Ishikawa (cell line): Measurements from ENCODE around the gene CAPZB.
A peak's percentile ranks its signal among the peaks of the same experiment; 100 is the strongest.

Source experiments
- CEBPB ChIP-seq: IDR thresholded peaks from 2 replicates; pipeline ENCODE4 v1.6.1; 2012
- CREB1 ChIP-seq: IDR thresholded peaks from 2 replicates; pipeline ENCODE4 v1.6.1; 2012; ENCODE audit warnings: low read depth
- EGR1 ChIP-seq: IDR thresholded peaks from 2 replicates; pipeline ENCODE4 v1.6.1; 2012
- EP300 ChIP-seq: IDR thresholded peaks from 2 replicates; pipeline ENCODE4 v1.6.1; 2012; ENCODE audit warnings: borderline replicate concordance
- FOXM1 ChIP-seq: IDR thresholded peaks from 2 replicates; pipeline ENCODE4 v1.6.1; 2012; ENCODE audit warnings: low read depth, borderline replicate concordance
- MAX ChIP-seq: IDR thresholded peaks from 2 replicates; pipeline ENCODE4 v1.6.1; 2012
- NFIC ChIP-seq: IDR thresholded peaks from 2 replicates; pipeline ENCODE4 v1.6.1; 2012
- RAD21 ChIP-seq: IDR thresholded peaks from 2 replicates; pipeline ENCODE4 v1.6.1; 2012; ENCODE audit warnings: low read depth
- REST ChIP-seq: IDR thresholded peaks from 2 replicates; pipeline ENCODE4 v1.6.1; 2012; ENCODE audit warnings: low read depth, mild to moderate bottlenecking
- TAF1 ChIP-seq: IDR thresholded peaks from 2 replicates; pipeline ENCODE4 v1.6.1; 2012; ENCODE audit warnings: low read depth, mild to moderate bottlenecking
- TCF12 ChIP-seq: IDR thresholded peaks from 2 replicates; pipeline ENCODE4 v1.6.1; 2012; ENCODE audit warnings: low read depth
- TEAD4 ChIP-seq: IDR thresholded peaks from 2 replicates; pipeline ENCODE4 v1.6.1; 2012
- USF1 ChIP-seq: IDR thresholded peaks from 2 replicates; pipeline ENCODE4 v1.6.1; 2012
- YY1 ChIP-seq: IDR thresholded peaks from 2 replicates; pipeline ENCODE4 v1.6.1; 2012; ENCODE audit warnings: low read depth
- ZBTB7A ChIP-seq: IDR thresholded peaks from 2 replicates; pipeline ENCODE4 v1.6.1; 2012; ENCODE audit warnings: low read depth

Gene CAPZB

GRCh38 chr1:19485362-19486187 lies at the start of gene CAPZB:
Gene CAPZB (minus strand): TSS chr1:19485539. CDS start chr1:19485438, 101 bp downstream.
- TF ChIP-seq NFIC (no peak), EP300 (no peak), CEBPB (no peak), FOXM1 (no peak), EGR1 (no peak), TCF12 (no peak), USF1 (0 out of 2 replicates have a peak, but pooled peaks have one; percentile 18), RAD21 (no peak), REST (no peak), MAX (peak; percentile 79), TAF1 (peak; percentile 45; the same call in 1 of the 2 replicates), ZBTB7A (no peak; the same call in 1 of the 2 replicates), TEAD4 (0 out of 2 replicates have a peak, but pooled peaks have one; percentile 33), YY1 (peak; percentile 60; the same call in 1 of the 2 replicates), CREB1 (no peak)

GRCh38 chr1:19534281-19534680 lies 48.9 kb upstream of the CAPZB start:
- TF ChIP-seq USF1 (no peak), EP300 (no peak), CEBPB (no peak), ZBTB7A (no peak), TEAD4 (no peak), EGR1 (no peak), RAD21 (no peak)

GRCh38 chr1:19533626-19534025 lies 48.3 kb upstream of the CAPZB start:
- TF ChIP-seq YY1 (no peak), REST (no peak), CEBPB (no peak), TCF12 (no peak), CREB1 (no peak), EGR1 (no peak), TEAD4 (no peak), ZBTB7A (no peak), USF1 (no peak), FOXM1 (no peak), TAF1 (no peak), MAX (no peak), NFIC (no peak), EP300 (no peak), RAD21 (no peak)

- TF ChIP-seq EP300 (no peak), ZBTB7A (no peak), TCF12 (no peak), FOXM1 (no peak), EGR1 (no peak), NFIC (no peak), CEBPB (no peak), USF1 (no peak), CREB1 (no peak), REST (no peak), TAF1 (no peak), YY1 (no peak), RAD21 (no peak), MAX (no peak)
These were observed 47.2 kb upstream of the CAPZB start for GRCh38 chr1:19532519-19532918.
